Measurements from ENCODE around the gene ART3. TPM values are rescaled to one million over a fixed set of nuclear protein-coding genes. Genes with fewer than 3 reads are reported as not detected.

Gene ART3
- total RNA-seq, 2 donors from 2014 or later = 1.6 to 1.8 TPM

DNA sequence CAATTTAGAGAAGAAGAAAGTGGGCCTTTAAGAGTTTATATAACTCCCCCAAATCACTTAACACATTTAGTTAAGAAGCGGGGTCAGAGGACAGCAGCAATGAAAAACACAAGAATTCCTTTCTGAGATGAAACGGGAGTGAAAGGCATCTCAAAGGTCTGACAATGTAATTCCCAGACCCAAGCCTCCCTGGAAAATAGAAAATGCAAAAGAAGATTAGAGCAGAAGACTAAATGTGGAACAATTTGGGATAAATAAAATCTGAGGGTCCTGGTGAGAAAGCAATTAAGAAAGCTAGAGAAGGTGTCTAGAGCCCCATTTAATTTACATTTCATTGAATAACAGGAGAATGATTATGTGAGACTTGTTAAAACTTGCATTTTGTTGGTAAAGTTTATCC lies 19.1 kb upstream of the ART3 start:
- Histone ChIP-seq H3K27ac (no peak overlapping the region), H3K9me3 (no peaks in the 10 kb centered on the region), H3K27me3 (no peaks in the 10 kb centered on the region), H3K9ac (ENCODE audit: low read depth in 2 of 2, low read length in 2 of 2) (no peak overlapping the region), H3K4me1 (no peaks in the 10 kb centered on the region), H3K4me3 (no peak overlapping the region), H3K36me3 (no peaks in the 10 kb centered on the region)
- TF ChIP-seq, protein P1, sequence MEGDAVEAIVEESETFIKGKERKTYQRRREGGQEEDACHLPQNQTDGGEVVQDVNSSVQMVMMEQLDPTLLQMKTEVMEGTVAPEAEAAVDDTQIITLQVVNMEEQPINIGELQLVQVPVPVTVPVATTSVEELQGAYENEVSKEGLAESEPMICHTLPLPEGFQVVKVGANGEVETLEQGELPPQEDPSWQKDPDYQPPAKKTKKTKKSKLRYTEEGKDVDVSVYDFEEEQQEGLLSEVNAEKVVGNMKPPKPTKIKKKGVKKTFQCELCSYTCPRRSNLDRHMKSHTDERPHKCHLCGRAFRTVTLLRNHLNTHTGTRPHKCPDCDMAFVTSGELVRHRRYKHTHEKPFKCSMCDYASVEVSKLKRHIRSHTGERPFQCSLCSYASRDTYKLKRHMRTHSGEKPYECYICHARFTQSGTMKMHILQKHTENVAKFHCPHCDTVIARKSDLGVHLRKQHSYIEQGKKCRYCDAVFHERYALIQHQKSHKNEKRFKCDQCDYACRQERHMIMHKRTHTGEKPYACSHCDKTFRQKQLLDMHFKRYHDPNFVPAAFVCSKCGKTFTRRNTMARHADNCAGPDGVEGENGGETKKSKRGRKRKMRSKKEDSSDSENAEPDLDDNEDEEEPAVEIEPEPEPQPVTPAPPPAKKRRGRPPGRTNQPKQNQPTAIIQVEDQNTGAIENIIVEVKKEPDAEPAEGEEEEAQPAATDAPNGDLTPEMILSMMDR (IDR thresholded peaks at IDR 0.05) = no peak
- no peak for DNase-seq
- intact Hi-C loops (cut with DNase I) = no loop called here

DNA sequence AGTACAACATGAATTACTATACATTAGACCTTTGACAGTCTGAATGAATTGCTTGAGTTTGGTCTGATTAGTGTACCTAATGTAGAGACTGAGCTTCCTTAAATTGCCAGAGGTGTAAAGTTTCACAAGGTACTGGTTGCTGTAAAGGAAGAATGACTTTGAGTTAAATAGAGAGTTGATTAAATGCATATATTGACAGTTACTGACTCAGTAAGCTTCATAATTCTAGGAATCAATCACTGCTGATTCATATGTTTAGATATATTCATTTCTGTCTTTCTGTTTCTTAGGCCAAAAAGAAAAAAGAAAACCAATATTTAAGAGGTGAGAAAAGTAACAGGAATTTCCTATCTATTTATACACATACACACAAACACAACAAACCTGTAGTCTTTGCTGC lies 16.2 kb upstream of the ART3 start:
- no peaks in the 10 kb centered on the region for H3K4me1 ChIP-seq
- H3K9me3 ChIP-seq = no peaks in the 10 kb centered on the region
- no peak overlapping the region for H3K27ac ChIP-seq
- H3K27me3 ChIP-seq = no peaks in the 10 kb centered on the region
- no peak overlapping the region for H3K9ac ChIP-seq (ENCODE audit: low read depth in 2 of 2, low read length in 2 of 2)
- no peak for DNase-seq
- no peaks in the 10 kb centered on the region for H3K36me3 ChIP-seq
- TF ChIP-seq, protein P1 (IDR thresholded peaks at IDR 0.05) = no peak
- intact Hi-C loops (cut with DNase I) = no loop called here
- no peak overlapping the region for H3K4me3 ChIP-seq

GRCh38 chr4:76058888-76059426 lies 15.6 kb upstream of the ART3 start:
- H3K36me3 ChIP-seq = no peaks in the 10 kb centered on the region
- intact Hi-C loops (cut with DNase I) = no loop called here
- H3K27ac ChIP-seq = no peak overlapping the region
- TF ChIP-seq, protein P1 (IDR thresholded peaks at IDR 0.05) = no peak
- peak; percentile 69 for DNase-seq
- no peaks in the 10 kb centered on the region for H3K9me3 ChIP-seq
- no peak overlapping the region for H3K4me3 ChIP-seq
- H3K27me3 ChIP-seq = no peaks in the 10 kb centered on the region
- no peaks in the 10 kb centered on the region for H3K4me1 ChIP-seq
- H3K9ac ChIP-seq (ENCODE audit: low read depth in 2 of 2, low read length in 2 of 2) = no peak overlapping the region

- intact Hi-C loops (cut with DNase I) = loop anchor here (10.0 kb wide), 1 partner anchor 165 kb away; no protein-coding TSS in a partner anchor
- Histone ChIP-seq H3K9me3 (no peaks in the 10 kb centered on the region), H3K27ac (no peak overlapping the region), H3K36me3 (no peaks in the 10 kb centered on the region), H3K27me3 (no peaks in the 10 kb centered on the region), H3K4me1 (no peaks in the 10 kb centered on the region), H3K9ac (ENCODE audit: low read depth in 2 of 2, low read length in 2 of 2) (no peak overlapping the region), H3K4me3 (no peak overlapping the region)
- no peak for DNase-seq
- TF ChIP-seq, protein P1 (IDR thresholded peaks at IDR 0.05) = no peak
Measured at GRCh38 chr4:76059750-76060149, 14.8 kb upstream of the ART3 start.

- intact Hi-C loops (cut with DNase I) = loop anchor here (10.0 kb wide), 1 partner anchor 166 kb away; no protein-coding TSS in a partner anchor
- H3K4me3 ChIP-seq = no peak overlapping the region
- no peaks in the 10 kb centered on the region for H3K27me3 ChIP-seq
- no peaks in the 10 kb centered on the region for H3K9me3 ChIP-seq
- no peak overlapping the region for H3K9ac ChIP-seq (ENCODE audit: low read depth in 2 of 2, low read length in 2 of 2)
- DNase-seq = no peak
- H3K27ac ChIP-seq = no peak overlapping the region
- no peaks in the 10 kb centered on the region for H3K4me1 ChIP-seq
- no peaks in the 10 kb centered on the region for H3K36me3 ChIP-seq
- TF ChIP-seq, protein P1 (IDR thresholded peaks at IDR 0.05) = no peak
Measured at GRCh38 chr4:76060506-76060905, 14.0 kb upstream of the ART3 start.

Measured in colonic mucosa (tissue), 4 donors.